Nephron progenitor cell (in vitro differentiated cells): Measurements from ENCODE around the gene NEB.

Experiments
- DNase-seq: peaks from one replicate; pipeline ENCODE4 v3.0.0; 2021
- H3K27ac Mint-ChIP-seq: 2 replicates; pipeline ENCODE4 v1.8.0; 2021; ENCODE audit warnings: mild to moderate bottlenecking, moderate library complexity, mixed read lengths
- H3K27me3 Mint-ChIP-seq: 2 replicates; pipeline ENCODE4 v1.8.0; 2021; ENCODE audit warnings: mild to moderate bottlenecking, low read depth, mixed read lengths; ENCODE audit not compliant: poor library complexity
- H3K36me3 Mint-ChIP-seq: 2 replicates; pipeline ENCODE4 v1.8.0; 2021; ENCODE audit warnings: low read depth, mixed read lengths
- H3K4me1 Mint-ChIP-seq: 2 replicates; pipeline ENCODE4 v1.8.0; 2021; ENCODE audit warnings: mixed read lengths
- H3K4me3 Mint-ChIP-seq: 2 replicates; pipeline ENCODE4 v1.8.0; 2021; ENCODE audit warnings: mild to moderate bottlenecking, moderate library complexity, mixed read lengths
- H3K9me3 Mint-ChIP-seq: 2 replicates; pipeline ENCODE4 v1.8.0; 2021; ENCODE audit warnings: mild to moderate bottlenecking, moderate library complexity, mixed read lengths
- TF ChIP-seq, protein P1 (sequence below): fragments of 200-600 bp; sonication (generic); IDR thresholded peaks from 2 replicates; pipeline ENCODE4 v1.5.0; 2021; ENCODE audit warnings: antibody characterized with exemption

NEB gene

GRCh38 chr2:151632993-151633565, 101.2 kb downstream of the NEB start:
- DNase-seq: no peak
- Mint-ChIP-seq H3K27me3 (no peaks in the 10 kb centered on the region), H3K4me3 (no peak overlapping the region), H3K27ac (no peak overlapping the region), H3K9me3 (peaks cover 19% of the 10 kb centered on the region), H3K4me1 (peaks cover 9% of the 10 kb centered on the region), H3K36me3 (peaks cover 5% of the 10 kb centered on the region)
- TF ChIP-seq, protein P1, sequence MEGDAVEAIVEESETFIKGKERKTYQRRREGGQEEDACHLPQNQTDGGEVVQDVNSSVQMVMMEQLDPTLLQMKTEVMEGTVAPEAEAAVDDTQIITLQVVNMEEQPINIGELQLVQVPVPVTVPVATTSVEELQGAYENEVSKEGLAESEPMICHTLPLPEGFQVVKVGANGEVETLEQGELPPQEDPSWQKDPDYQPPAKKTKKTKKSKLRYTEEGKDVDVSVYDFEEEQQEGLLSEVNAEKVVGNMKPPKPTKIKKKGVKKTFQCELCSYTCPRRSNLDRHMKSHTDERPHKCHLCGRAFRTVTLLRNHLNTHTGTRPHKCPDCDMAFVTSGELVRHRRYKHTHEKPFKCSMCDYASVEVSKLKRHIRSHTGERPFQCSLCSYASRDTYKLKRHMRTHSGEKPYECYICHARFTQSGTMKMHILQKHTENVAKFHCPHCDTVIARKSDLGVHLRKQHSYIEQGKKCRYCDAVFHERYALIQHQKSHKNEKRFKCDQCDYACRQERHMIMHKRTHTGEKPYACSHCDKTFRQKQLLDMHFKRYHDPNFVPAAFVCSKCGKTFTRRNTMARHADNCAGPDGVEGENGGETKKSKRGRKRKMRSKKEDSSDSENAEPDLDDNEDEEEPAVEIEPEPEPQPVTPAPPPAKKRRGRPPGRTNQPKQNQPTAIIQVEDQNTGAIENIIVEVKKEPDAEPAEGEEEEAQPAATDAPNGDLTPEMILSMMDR: peak; percentile 34

DNA sequence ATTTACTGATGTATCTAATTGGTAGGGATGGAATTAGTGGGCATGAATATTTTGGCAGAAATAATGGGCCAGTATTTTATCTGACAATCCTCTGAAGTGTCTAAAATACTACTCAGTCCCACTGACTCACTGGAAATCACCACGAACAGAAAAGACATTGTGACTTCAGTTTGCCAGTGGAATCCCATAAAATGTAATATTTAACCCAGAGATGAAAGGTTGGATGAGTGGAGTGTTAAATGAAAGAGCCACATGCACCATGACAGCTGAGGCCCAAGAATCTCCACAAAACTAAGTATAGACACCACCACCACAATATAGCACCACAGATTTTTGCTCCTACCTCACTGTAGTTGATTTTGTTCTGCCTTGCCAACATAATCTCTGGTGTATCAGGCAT, 103.9 kb downstream of the NEB start:
- H3K36me3 Mint-ChIP-seq: peaks cover 5% of the 10 kb centered on the region
- H3K27ac Mint-ChIP-seq: no peak overlapping the region
- TF ChIP-seq, protein P1: no peak
- no peak overlapping the region for H3K4me3 Mint-ChIP-seq
- no peak for DNase-seq
- H3K9me3 Mint-ChIP-seq: peaks cover 12% of the 10 kb centered on the region
- peaks cover 3% of the 10 kb centered on the region for H3K27me3 Mint-ChIP-seq
- H3K4me1 Mint-ChIP-seq: no peaks in the 10 kb centered on the region

GRCh38 chr2:151627353-151627752, 106.9 kb downstream of the NEB start:
- TF ChIP-seq, protein P1: no peak
- Mint-ChIP-seq H3K9me3 (no peaks in the 10 kb centered on the region), H3K4me1 (no peaks in the 10 kb centered on the region), H3K36me3 (no peaks in the 10 kb centered on the region), H3K4me3 (no peak overlapping the region), H3K27ac (no peak overlapping the region), H3K27me3 (peaks cover 3% of the 10 kb centered on the region)
- DNase-seq: no peak

DNA sequence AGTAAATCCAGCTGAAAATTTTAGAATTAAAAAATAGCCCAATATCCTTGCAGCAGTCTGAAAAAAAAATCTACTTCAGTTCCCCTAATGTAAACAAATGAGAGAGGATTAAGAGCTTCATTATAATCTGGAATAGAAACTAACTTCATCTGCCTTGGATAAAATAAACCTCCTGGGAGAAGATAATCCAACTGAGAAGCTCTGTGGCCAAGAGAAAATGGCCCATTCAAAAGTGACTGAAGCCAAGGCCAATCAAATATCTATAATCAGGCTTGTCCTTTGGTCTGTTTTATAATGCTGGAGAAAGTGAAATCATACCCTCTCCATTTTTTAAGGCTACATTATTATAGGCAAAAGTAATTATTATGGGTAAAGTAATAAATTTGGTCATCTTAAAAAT, 110.0 kb downstream of the NEB start:
- no peak for DNase-seq
- Mint-ChIP-seq H3K27me3 (peaks cover 7% of the 10 kb centered on the region), H3K4me3 (no peak overlapping the region), H3K36me3 (no peaks in the 10 kb centered on the region), H3K4me1 (peaks cover 5% of the 10 kb centered on the region), H3K27ac (no peak overlapping the region), H3K9me3 (no peaks in the 10 kb centered on the region)
- TF ChIP-seq, protein P1: no peak

GRCh38 chr2:151623631-151624030, 110.6 kb downstream of the NEB start:
- no peak for DNase-seq
- no peaks in the 10 kb centered on the region for H3K9me3 Mint-ChIP-seq
- no peaks in the 10 kb centered on the region for H3K36me3 Mint-ChIP-seq
- peaks cover 11% of the 10 kb centered on the region for H3K4me1 Mint-ChIP-seq
- H3K27me3 Mint-ChIP-seq: peaks cover 8% of the 10 kb centered on the region
- H3K27ac Mint-ChIP-seq: no peak overlapping the region
- TF ChIP-seq, protein P1: no peak
- no peak overlapping the region for H3K4me3 Mint-ChIP-seq

GRCh38 chr2:151620761-151621160, 113.5 kb downstream of the NEB start:
- no peaks in the 10 kb centered on the region for H3K36me3 Mint-ChIP-seq
- no peak overlapping the region for H3K27ac Mint-ChIP-seq
- no peaks in the 10 kb centered on the region for H3K9me3 Mint-ChIP-seq
- TF ChIP-seq, protein P1: no peak
- peaks cover 5% of the 10 kb centered on the region for H3K27me3 Mint-ChIP-seq
- no peak overlapping the region for H3K4me3 Mint-ChIP-seq
- DNase-seq: no peak
- H3K4me1 Mint-ChIP-seq: peaks cover 11% of the 10 kb centered on the region
